ENCODE data around the gene TRAPPC6A. TPM values are rescaled to one million over a fixed set of nuclear protein-coding genes. Genes with fewer than 3 reads are reported as not detected.
A peak's percentile ranks its signal among the peaks of the same experiment; 100 is the strongest.

The TRAPPC6A gene
- total RNA-seq, 1 donor from 2014 or later, result 36.8 TPM

DNA sequence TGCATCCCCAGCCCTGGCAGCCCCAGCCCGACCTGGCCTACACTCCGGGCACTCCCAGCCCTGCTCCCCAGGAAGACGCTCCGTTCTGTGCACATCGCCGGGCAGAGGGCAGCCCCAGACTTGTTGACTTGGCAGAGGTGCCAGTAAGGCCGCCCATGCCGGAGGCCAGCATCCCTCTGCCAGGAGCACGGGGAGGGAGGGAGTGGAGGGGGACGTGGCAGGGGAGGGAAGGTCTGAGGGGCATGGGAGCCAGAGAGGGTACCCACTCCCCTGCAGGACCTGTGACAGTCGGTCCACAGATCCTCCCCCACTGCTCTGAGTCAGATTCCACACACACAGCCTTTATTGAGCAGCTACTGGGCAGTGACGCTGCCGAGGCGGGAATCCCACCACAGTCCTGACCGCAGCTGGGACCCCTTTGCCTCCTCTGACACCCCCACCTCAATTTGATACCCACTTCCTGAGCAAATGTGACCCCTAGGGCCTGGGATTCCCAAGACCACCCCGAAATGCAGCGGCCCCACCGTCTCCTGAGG lies 15.4 kb downstream of the TRAPPC6A start:
- DNase-seq, result no peak

DNA sequence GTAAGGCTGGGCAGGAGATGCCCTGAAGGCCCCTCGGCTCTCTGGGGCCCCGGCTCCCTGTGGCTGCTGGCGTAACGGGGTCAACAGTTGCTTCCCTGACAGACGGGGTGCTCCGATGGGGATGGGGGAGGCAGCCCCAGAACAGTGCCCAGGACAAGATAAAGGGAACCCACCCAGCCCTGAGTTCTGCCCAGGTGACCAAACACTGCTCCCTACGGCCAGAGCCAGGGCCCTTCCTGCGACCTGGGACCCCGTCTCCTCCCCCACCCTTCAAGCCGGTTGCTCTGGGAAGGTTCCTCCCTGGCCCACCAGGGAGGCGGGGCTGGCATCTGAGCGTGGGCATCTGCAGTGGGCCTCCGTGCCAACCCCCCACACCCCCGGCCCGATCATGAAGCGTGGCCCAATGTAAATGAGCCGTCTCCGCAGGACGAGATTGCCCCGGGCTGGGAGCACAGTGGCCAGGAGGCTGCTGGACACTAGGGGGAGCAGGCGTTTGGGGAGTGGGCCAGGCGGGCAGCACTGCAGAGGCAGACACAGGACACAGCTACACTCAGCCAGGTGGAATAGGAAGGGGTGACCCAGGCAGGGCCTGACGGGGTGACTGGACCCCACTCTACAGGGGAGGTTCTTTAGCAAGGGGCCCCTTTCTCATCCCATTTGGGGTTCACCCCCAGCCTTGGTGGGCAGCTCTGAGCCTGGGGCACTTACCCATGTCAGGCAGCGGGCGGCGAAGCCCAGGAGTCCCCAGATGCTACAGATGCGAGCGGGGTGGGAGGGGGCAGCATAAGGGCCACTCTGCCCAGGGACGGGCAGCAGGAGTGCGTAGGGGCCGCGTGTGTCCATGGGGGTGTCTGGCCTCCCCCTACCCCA lies 16.1 kb downstream of the TRAPPC6A start:
- DNase-seq, result peak; percentile 73

DNA sequence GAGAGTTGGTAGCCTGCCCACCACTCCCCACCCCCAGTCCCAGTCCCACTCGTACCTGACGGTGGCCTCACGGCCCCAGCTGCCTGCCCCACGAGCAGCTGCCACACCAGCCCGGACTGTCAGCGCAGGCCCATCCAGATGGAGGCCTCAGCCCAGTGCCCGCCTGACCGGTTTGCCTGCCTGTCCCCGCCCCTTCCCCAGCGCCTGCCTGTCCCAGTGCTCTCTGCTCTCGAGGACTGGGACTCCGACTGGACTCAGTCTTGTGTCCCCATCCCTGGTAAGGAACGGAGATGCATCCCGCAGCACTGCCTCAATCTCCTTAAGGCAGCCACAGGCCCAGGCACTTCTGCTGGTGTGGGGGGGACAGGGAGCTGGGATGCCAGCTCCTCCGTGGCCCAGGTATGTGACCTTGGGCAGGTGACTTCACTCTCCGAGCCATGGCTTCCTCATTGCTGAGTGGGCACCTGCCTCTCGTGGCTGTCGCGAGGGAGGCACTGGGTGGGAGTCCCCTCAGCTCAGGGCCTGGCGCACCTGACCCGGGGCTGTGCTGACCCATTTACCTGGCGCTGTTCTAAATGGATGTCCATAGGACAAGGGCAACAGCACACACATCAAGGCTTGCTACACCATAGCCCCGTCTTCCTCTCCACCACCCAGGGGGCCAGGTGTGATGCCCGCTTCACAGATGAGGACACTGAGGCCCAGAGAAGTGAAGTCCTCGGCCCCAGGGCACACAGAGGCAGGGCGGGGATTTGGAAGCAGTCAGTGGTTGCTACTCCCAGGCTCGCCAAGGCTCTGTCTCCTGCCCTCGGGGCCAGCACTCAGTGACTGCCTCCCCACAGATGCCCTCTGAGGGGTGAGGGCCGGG lies 16.9 kb downstream of the TRAPPC6A start, which contains the start of gene NKPD1:
NKPD1 (minus strand) TSS at position 113 of the 868 bp plus-strand sequence. CDS start 832 bp downstream, outside the sequence.
- no peak for DNase-seq

DNA sequence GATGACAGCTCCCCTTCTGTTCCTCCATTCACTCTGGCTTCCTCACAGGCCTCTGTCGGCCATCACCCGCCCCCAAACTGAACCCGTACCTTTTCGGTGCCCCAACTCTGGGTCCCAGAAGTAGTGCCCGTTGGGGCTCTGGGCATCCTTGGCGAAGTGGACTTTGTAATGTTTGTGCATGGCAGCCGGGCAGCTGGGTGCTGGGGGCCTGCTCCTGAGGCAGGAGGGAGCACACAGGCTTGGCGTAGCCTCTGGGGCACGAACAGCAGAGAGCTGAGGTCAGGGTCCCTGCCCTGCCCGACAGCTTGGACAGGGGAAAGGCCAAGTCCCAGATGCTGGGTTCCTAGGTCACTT lies 18.1 kb downstream of the TRAPPC6A start:
- DNase-seq, result no peak

DNA sequence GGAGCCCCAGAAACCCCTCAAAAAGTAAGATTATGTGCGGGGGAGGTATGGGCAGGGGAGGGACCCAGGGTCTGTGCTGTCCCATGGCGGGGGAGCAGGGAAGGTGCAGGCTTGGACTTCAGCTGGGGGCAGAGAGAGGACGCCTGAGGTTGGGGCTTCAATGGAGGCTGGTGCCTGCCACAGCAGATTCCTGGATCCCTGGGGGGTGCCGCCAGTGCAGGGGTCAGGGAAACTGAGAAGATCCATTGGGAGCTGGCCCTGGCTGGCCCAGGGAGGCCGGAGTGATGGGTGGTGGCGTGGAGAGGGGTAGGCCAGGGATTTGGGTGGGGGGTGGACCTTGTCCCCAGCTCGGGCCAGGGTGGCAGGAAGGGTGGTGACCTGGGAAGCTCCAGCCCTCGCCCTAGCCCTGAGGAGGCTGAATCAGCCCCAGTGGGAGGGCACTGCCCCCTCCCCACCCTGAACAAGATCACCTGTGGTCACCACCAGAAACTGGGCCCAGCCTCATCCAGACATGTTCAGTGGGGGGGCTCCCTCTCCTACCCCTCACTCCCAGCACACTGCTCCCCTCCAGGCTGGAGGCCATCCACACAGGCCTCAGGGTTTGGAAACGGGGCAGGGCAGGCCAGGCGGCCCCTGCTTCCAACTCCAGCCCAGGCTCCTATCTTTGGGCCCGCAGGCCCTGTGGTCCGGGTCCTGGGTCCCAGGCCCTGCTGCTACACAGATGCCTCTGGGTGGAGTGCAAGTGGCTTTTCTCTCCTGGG lies 18.6 kb downstream of the TRAPPC6A start:
- no peak for DNase-seq

DNA sequence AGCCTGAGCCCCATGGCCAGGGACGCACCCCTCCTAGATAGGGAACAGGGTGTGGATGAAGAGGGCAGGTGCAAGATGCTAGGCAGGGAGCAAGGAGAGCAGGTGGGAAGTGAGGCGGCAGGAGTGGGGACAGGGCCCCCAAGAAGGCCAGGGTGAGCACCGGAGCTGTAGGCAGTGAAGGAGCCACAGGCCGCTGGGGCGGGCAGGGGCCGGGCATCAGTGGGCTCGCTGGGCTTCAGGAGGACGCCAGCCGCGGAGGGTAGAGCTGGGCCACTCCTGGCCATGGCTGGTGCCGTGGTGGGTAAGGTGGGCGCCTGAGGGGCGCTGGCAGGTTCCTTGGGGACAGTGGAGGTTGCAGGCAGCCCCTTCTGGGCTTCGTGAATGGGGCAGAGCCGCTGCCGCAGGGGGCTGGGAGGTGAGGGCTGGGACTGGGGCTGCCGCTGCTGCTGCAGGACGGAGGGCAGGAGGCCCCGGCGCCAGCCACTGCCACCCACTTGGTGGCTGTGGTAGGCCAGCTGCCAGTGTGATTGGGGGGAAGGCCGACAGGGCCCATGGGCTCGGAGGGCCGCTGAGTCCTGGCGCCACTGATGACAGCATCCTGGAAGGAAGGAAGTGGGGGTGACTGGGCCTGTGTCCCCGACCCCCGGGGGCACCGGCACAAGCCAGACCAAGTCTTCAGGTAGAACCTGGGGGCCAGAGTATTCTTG lies 19.4 kb downstream of the TRAPPC6A start:
- DNase-seq, result no peak

DNA sequence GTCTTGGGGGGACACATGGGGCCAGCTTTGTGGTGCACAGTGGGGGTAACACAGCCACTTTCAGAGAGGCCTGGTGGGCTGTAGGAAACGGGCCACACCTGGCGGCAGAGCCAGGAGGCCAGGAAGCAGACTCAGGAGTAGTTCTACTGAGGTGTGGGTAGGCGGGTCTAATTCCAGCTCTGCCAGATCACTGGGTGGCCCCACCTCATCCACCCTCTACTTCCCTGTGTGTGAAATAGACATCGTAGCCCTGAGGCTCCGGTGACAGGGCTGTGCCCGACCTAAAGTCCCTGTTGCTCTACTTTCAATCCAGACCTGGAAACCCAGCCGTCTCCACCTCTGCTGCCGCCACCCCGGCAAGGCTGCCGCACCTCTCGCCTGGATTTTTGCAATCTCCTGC lies 21.3 kb downstream of the TRAPPC6A start:
- no peak for DNase-seq

DNA sequence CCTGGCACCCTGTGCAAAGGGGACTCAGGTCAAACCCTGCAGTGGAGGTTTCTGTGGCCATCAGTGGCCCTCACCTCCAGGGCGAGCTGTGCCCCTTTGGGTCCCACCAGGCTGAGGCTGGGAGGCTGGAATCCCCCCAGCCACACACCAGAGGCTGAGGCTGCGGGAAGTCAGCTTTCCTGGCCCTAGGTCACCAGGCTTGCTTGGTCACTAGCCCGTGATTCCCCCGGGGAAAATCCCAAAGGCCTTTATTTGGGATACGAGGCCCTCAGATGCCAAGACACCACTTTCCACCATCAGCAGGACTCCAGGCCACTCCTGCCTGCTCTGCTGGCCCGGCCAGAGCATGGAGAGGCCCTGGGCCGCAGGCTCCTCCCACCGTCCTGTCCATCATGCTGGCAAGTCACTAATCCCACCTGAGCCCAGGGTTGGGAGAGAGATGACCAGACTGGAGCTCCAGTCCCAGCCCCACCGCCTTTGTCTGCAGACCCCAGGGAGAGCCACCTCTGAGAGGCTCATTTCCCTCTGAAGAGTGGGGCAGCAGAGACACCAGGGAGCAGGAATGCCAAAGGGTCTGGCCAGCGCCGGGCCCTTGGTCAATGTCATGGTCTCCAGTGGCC lies 21.9 kb downstream of the TRAPPC6A start:
- no peak for DNase-seq

DNA sequence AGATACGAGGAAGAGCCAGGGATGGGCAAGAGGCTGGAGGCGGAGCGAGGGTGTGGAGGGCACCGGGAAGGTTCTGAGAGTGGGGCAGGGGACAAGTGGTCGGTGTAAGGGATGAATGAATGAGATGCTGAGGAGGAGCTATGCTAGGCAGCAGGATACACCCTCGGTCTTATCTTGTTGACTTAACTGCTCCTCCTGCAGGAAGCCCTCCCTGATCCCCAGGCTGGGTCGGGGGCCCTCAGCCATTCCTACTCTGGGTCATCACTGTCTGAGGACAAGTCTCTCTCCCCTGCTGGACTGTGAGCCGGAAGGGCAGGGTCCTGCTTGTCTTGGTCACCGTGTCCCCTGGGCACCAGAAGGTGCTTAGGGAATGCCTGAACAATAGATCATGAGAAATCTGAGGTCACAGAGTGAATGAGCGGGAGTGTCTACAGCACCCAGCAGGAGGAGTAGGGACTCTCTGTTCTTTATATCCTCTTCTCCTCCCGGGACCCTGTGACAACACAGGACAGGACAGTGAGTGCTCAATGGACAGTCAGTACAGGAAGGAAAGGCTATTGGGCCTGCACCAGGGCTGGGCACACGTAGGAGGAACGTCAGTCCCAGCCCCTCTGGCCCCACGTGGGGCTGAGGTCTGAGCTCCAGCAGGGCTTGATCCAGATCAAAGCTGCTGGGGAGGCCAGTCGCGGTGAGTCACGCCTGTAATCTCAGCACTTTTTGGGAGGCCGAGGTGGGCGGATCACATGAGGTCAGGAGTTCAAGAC lies 23.8 kb downstream of the TRAPPC6A start:
- DNase-seq, result peak; percentile 56

DNA sequence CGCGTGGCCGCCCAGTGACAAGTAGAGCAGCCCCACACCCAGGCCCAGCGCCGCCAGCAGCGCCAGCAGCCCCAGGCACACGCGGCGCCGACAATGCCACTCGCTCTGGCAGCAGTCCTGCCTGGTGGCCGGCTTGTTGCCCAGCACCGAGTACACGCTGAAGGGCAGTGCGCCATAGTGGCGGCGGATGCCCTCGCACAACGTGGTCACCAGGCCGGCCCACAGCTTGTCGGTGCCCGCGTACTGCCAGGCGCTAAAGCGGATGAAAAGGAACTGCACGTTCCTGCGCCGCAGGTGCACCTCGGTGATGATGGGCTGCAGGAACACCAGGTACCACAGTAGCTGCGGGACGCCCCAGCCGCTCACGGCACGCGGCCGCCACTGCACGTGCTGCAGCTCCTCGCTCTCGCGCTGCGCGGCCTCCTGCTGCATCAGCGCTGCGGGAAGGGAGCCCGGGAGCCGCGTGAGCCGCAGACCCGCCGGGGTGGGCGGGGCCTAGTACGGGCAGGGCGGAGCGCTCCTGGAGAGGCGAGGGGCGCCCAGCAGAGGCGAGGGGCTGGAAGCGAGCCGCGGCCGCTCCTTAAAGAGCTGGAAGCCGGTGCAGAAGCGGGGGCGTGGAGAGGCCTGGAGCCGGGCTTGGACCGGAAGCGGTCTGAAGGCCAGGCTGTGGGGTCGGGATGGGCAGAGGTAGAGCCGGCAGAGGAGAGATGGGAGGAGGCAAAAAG lies 24.5 kb downstream of the TRAPPC6A start:
- peak; percentile 43 for DNase-seq

DNA sequence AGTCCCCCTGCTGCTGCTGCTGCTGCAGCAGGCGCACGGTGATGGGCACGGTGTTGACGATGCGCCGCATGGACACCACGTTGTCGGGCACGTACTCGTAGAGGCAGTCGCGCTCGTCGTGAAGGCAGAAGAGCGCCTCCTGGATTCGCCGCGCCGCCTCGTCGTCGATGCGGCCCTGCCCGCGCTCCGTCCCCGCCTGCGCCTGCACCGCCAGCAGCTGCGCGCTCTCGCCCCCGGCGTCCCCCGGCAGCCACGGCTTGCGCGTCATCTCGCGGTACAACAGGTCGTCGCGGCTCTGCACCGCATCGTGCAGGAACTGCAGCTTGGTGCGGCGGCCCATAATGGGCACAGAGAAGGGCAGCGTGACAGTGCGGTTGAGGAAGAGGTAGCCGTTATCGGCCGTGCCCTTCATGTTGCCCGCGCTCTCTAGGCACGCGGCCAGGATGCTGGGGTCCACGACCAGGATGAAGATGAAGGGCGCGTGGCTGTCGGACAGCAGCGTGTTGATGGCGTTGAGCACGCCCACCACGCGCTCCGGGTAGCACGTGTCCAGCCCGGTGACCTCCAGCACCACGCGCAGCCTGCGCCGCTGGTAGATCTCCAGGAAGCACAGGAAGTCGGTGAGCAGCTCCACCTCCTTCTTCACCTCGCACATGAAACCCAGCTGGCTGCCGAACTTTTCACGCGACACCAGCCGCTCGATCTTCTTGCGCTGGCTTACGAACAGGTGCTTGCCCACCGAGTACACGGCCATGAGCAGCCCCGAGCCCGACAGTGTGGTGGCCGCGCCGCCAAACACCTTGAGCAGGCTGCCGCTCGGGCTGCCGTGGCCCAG lies 25.3 kb downstream of the TRAPPC6A start:
- DNase-seq, result peak; percentile 64

DNA sequence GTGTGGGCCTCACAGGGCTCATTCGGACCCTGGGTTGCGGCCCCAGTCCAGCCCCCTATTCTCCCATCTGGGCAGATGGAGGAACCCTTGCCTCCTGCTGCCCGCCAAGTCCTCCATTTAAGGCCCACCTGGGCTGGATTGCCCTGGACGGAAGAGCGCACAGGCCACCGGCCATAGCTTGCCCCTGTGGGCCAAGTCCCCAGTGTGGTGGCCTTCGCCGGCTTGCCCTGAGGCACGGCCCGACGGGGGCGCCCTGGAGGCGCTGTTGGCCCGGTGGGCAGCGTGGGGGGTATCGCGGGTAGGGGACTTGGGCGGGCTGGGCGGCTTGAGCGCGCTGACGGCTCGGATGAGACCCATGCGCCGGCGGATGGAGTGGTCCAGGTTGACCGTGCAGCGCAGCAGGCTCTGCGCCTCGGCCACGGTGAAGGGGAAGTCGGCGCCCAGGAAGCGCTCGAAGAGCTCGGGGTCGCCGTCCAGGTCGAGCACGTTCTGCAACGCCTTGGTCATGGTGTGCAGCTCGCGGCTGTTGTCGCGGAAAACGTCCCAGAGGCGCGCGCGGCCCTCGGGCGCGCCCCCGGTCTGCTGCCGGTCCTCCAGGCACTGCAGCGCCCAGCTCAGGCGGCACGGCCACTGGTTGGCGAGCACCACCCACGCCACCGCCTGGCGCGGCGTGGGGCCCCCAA lies 26.1 kb downstream of the TRAPPC6A start:
- no peak for DNase-seq

DNA sequence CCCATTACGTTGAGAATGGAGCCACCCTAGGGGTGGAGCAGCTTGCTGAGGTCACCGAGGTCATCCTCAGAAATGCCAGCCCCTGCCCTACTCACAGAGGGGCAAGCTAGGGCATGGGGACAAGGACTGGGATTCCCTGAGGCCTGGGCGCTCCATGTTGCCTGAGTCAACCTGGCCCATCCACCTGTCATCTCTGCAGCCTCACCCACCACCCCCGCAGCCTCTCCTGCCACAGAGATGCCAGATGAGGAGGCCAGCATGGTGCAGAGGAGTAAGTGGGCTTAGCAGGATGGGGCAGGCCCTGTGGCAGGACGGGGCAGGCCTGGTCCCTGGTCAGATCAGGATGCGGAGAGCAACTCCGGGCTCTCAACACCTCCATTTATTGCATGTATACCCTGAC lies 26.7 kb downstream of the TRAPPC6A start:
- DNase-seq, result no peak

DNA sequence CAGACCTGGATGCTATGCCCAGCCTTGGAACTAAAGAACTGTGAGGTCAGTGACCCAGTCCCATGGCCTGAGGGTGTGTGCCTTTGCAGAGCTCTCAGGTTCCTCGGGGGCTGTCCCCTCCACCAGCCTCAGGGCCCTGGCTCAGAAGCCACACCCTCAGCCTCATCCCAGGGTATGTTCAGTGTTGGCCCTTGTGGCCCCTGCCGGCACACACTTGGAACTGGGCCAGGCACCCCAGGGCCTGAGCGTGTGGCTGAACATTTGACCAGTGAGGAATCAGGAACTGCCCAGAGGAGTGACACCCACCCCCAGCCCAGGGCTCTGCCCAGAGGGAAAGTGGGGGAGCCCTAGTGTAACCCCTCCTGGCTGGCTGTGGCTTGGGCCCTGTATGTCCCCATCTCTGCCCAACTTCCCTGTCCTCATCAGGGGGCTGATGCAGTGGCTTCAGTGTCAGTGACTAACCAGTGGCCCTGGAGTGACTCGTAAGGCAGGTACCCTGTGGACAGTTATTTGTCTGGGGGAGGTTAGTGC lies 27.2 kb downstream of the TRAPPC6A start:
- DNase-seq, result no peak

DNA sequence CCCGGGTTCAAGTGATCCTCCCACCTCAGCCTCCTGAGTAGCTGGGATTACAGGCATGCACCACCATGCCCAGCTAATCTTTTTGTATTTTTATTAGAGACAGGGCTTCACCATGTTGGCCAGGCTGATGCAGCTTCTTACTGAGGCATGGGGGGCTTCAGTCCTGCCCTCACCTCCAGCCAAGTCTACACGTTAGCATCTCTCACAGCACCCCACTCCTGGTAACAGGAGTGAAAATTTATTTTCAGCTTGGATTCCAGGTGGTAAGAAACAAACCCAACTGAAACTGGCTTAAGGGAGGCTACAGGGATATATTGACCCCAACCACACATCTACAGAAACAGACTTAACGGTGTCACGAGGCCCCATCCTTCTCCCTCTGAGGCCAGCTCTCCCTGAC lies 27.9 kb downstream of the TRAPPC6A start:
- DNase-seq, result no peak

DNA sequence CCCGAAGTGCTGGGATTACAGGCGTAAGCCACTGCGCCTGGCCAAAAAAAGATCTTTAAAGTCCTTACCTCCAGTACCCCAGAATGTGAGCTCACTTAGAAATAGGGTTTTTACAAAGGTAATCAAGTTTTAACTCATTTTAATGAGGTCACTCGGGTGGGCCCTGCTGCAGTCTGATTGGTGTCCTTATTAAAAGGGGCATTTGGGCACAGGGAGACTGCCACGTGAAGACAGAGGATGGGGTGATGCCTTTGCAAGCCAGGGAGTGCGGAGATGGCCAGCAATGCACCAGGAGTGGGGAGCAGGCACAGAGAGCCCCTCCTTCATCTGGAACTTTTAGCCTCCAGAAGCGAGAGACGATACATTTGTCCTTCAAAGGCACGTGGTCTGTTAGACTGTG lies 28.9 kb downstream of the TRAPPC6A start:
- no peak for DNase-seq

DNA sequence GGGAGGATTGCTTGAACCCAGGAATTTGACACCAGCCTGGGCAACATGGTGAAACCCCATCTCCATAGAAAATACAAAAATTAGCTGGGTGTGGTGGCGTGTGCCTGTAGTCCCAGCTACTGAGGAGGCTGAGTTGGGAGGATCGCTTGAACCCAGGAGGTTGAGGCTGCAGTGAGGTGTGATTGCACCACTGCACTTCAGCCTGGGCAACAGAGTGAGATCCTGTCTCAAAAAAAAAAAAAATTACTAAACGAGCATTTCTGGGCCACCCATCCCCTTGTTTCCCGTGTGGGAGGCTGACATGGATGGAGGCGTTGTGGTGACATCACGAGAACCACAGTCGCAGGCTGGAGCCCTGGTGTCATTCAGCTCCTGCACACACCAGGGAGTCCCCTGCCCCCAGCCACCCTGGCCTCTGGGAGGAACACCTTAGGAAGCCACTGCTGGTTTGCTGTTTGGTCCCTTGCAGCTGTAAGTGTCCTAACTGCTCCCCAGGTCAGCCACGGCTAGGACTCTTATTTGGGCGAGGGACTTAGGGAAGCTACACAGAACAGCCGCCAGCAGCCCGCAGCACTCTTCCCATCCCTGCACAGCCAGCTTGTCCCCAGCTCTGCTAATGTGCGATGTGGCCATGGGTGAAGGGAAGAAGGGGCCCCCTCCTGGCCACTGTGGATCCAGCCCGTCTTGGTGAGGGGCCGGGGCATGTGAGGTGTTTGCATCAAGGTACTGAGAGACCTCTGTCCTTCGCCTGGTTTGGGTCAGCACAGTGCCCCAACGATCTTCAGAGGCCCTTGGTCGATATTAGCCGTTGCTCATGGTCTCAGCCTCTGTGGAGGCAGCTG lies 30.0 kb downstream of the TRAPPC6A start:
- no peak for DNase-seq

All from dermis blood vessel endothelial cell (primary cell).